Inferior parietal cortex (tissue), 1 donor: ENCODE measurements around the gene MAB21L4.

ENCODE experiments used
- DNase-seq: peaks from one replicate; pipeline ENCODE4 v3.0.0-alpha.2; 2016; ENCODE audit errors: extremely low spot score

MAB21L4 gene

DNA sequence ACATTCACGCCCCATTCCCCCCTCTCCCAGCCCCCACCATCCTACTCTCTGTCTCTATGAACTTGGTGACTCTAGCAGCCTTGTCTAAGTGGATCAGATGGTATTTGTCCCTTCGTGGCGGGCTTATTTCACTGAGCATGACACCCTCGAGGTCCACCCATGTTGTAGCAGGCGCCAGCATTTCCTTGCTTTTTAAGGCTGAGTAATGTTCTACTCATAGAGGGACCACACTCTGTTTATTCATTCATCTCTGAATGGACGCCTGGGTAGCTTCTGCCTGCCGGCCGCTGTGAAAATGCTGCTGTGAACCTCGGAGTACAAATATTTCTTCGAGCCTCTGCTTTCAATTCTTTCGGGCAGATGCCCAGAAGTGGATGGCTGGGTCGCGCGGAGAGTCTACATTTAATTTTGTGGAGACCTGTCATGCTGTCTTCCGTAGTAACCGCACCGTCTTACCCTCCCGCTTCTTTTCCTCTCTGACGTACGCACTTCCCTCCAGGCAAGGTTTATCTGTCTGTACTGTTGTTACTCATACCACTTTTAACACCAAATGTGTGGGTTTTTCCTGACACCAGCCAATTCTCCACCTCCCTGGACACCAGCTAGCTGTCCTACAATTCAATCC, 15.8 kb upstream of the MAB21L4 start:
- DNase-seq: no peak

DNA sequence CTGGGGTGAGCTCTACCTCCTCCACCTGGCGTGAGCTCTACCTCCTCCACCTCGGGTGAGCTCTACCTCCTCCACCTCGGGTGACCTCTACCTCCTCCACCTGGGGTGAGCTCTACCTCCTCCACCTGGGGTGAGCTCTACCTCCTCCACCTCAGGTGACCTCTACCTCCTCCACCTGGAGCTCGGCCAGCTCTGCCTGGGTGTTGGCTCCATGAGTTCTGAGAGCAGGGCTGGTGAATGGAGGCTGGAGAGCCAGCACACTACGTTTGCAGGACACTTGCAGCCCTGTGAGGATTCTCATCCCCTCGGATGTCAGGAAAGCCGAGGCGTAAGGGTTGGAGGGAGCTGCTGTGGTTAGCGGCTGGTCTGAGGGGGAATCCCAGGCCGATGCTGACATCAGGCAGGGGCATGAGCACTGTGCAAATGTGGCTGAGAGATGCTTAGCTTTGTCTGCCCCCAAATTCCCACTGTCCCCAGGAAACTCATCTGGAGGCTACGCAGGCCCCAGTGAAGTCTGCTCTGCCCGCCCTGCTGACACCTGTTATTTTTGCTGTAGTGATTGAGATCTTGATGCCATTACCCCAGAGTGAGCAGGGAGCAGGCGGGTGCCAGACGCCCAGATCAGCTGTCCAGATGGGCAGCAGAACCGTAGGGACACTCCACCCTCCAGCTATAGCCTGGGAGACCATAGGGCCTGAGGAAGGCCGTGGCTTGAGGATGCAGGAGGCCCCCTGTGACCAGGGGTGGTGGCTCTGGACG, 13.4 kb upstream of the MAB21L4 start:
- DNase-seq: no peak

DNA sequence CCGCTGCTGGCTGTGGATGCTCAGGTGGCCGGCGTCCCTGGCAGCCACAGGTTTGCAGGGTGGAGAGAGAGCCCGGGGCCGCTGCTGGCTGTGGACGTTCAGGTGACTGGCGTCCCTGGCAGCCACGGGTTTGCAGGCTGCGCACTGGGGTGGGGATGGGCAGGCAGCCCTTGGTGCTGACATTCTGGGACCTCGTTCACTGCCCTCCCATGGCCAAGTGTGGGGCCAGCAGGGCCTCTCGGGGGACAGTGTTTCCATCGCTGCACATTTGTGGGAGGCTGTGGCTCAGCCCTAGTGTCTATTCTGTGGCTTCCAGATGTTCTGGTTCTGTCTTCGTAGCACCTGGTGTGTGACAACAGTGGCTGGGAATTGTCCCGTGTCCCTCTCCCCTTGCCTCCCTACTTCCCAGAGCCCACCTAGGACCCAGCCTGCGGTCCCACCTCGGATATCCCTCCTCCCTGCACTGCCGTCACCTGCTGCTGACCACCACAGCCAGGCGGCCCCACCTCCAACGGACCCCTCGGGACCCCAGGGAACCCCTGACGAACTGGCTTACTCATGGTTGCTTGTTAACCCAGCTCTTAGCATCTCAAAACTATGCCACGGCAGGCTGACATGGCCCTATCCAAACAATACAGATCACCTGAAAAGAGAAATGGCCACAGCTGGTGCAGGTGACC, 11.1 kb upstream of the MAB21L4 start:
- DNase-seq: no peak

DNA sequence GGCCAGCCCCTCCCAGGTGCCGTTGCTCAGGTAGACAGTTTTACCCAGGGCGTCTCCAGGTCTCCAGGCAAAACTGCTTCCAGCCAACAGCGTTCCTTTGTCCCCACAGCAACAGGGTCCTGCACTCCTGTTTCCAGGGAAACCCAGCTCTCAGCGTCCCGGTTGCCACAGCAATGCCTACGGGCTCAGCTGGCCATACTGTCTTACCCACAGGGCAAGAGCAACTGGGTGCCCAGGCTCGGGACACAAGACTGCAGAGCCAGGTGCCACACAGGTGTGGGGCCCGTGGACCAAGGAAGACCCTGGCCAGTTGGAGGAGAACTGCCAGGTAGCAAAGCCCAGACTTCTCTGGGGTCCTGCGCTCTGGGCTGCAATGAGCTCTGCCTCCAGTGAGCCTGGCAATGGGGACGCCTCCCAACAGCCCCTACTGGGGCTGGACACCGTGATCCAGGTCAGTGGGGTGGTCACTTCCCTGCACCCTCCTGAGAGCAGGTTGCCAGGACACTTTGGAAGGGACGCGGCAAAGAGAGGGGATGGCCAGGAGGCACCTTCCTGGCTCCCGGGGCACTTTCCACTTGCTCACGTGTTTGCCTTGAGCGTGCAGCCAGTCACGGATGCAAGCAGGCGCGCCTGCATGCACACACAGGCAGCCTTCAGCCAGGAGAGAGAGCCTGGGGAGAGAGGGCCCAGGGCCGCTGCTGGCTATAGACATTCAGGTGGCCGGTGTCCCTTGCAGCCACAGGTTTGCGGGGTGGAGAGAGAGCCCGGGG, 10.4 kb upstream of the MAB21L4 start, which contains the start of gene CROCC2:
CROCC2 (plus strand) TSS at position 196 of the 770 bp plus-strand sequence; CDS start at position 374, 178 bp downstream.
- DNase-seq: no peak

DNA sequence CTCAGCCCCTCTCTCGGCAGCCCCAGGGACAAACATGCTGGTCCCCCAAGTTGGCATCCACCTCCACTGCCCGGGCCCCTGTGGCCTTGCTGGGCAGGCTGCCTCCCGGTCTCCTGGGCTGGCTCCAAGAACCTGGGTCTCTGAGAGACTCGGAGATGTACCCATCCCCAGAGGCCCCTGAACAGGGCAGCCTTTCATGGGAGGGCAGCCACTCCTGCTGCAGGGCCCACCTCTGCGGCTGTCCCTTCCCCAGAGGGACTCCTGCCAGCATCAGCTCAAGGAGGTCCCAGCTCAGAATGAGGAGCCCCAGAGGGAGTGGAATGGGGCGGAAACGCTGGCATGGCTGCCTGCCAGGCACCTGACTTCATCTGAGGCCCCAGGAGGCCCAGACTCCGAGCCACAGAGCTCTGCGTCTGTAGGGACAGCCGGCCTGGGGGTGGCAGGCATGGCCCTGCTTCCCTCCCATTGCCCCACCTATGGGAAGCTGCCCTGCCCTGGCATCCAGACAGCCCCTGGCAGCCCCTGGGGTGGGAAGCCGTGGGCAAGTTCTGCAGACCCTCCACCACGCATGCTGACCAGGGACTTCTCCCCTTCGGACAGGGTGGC, 9.3 kb upstream of the MAB21L4 start:
- DNase-seq: no peak

DNA sequence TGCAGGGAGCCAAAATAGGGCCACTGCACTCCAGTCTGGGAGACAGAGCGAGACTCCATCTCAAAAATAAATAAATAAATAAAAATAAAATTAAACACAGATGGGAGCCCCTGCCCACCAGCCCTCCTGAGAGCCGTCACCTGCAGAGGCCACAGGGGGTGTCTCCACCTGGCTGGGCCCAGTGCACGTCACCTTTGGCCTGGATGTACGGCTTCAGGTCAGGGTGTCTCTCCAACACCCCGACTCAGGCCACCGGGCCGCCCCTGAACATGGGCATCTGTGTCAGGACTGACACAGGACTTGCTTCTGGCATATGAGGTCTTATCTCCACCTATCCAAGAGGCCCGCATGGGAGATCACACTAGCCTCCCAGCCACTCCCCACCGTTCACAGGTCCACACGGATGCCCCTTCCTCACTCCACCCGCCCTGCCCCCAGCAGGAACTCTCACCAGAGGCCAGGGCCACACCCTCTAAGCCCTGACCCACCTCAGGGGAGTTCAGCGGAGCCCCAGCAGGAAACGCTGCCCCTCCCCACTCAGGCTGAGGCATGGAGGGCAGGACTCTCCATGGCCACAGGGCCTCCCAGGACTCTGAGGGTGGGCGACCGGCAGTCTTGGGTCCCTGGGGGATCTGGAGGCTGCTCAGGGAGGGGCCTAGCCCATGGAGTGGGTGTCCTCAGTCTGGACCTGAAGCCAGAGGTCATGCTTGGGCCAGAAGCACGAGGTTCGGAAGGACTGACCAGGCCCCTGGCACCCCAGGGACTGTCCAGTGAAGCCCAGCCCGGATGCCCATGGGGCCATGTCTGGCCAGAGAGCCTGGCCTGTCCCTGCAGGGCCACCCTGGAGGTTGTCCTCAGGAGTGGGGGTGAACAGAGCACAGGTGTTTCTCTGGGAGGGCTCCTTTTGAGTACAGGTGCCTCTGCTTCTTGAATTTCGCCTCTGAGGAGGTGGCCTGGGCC, 8.5 kb upstream of the MAB21L4 start:
- DNase-seq: no peak

DNA sequence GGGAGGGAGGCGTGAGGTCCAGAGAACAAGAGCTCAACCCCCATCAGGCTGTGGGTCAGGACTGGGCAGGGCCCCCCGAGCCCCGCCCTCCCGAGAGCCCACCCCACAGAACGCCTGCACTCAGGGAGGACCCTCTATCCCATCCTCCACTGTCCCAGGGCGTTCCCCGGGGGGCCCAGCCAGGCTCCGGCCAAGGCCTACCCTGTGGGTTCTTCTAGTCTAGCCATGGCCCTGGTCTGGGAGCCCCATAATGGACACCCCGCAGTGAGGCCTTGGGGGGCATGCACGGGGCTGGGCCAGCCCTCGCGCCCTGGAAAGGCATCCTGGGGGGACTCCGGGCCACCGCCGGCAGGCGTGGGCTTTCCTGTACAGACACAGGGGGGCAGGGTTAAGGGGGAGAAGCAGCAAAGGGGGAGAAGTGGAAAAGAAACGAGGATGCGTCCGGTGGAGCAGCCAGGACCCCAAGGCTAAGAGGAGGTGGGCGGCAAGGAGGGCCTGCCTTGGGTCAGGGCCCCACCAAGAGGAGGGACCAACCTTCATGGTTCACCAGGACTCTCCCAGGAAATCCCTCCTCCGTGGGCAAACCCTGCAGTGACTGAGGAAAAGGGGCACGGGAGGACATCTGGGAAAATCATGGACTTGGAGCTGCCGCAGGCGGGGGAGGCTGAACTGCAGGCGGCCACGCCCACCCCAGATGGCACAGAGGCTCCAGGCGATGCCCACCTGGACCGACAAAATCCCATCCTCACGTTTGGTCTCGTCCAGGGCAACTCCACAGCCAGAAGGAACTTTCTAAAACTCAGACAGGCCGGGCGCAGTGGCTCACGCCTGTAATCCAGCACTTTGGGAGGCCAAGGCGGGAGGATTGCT, 7.5 kb upstream of the MAB21L4 start:
- DNase-seq: no peak

DNA sequence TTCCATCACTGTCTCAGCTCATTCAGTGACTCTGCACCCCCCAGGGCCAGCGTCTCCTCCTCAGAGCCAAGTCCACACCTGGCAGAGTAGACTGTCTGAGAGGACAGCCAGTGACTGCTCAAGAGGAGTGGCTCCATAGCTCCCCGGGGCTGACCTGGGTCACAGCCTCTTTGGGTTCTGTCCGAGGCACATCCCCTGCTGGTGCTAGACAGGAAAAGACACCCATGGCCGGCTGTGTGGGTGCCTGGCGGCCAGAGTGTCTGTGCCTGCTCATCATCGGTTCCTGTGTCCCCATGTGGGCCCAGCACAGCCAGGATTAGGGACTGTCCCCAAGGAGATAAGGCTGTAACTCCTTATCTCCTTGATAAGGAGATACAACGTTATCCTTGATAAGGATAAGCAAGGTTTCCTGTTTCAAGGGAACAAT, 6.7 kb upstream of the MAB21L4 start:
- DNase-seq: no peak

DNA sequence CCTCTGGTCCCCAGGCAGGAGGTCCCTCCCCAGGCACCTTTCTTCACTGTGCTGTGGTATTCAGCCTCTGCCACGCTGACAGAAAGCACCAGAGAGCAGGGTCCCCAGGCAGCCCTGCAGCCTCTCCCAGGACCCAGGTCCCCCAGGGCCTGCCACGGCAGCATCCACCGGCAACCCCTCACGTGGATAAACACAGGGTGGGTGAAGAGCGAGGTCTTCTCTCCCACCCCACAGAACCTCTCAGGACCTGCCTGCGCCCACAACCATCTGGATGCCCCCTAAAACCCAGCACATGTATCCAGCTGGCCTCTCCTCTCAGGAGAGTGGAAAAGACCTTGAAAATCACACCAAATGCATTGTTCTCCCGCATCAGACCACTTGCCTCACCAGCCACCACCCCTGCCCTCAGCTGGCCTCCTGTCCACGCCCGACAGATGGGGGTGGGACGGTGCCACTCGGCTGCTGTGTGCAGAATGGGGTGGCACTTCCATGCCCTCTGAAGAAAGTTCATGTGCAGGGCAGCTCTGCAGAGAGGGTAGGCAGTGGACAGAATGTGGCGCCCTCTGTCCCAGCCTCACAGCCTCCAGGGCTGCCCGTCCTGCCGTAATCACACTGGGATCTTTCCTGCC, 6.1 kb upstream of the MAB21L4 start:
- DNase-seq: no peak

DNA sequence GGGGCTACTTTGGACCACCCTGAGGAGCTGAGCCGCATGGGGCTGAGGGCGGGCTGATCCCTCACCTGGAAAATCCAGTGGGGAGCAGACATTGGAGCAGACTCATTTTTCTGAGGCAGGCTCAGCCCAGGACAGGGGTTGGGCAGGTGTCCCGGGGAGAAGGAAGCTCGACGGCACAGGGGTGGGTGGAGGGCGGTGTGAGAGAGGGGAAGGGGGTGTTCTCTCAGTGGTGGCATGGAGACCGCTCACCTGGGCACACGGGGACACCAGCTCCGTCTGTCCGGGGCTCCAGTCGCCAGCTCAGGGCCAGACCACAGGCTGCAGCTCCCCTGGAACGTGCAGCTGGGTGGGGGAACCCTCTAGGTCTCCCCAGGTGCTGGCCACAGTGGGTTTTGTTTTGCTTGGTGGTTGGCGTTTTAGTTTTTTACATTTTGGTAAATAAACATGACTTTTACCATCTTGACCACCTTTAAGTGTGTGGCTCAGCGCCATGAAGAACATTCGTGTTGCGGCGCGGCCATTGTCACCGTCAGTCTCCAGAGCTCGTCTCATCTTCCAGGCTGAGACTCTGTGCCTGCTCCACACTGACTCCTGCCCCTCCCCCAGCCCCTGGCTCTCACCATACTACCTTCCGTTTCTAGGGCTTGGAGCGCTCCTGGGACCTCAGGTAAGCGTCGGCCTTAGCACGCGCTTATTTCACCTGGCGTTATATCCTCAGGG, 4.3 kb upstream of the MAB21L4 start:
- no peak for DNase-seq

DNA sequence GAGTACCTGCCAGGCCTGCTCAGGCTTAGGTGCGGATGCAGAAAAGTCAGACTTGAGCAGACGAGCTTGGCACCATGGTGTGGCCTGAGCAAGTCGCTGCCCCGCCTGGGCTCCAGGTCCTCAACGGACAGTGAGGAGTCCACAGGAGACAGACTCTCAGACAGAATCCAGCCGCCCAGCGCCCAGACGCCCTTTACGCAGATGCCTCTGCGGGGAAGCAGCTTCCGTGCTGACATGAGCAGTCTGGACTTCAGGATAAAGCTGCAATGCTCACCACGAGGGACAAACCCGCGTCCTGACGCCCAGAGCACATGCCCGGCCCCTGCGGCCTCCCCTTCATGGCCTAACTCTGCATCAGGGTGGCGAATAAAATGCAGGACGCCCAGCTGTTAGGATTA, 3.5 kb upstream of the MAB21L4 start:
- no peak for DNase-seq

DNA sequence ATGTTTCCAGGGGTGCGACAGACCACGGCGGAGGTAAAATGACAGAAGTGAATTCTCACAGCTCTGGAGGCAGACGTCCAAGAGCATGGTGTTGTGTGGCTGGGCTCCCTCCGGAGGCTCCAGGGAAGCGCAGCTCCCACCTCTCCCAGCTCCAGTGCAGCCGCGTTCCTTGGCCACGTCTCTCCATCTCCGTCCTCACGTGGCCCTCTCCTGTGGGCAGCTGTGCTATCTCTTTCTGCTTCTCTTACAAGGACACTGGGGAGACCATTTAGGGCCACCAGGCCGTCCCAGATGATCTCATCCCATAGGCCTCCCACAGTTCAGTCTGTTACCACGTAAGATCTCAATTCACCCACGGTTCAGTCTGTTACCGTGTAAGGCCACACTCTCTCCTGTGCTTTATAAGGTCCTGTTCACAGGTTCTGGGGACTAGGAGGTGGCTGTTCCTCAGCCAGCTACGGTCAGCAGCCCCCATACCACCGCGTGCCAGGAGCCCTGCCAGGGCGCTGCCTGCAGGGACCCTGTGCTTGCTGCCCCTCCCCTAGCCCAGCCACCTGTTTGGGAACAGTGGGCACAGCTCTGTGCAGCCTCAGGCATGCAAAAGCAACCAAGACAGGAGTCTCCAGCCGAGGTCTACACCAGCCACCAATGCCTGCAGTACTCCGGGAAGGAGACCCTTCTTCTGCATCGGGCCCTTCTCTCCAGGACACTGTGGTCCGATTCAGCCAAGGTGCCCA, 2.9 kb upstream of the MAB21L4 start:
- DNase-seq: peak; percentile 9

DNA sequence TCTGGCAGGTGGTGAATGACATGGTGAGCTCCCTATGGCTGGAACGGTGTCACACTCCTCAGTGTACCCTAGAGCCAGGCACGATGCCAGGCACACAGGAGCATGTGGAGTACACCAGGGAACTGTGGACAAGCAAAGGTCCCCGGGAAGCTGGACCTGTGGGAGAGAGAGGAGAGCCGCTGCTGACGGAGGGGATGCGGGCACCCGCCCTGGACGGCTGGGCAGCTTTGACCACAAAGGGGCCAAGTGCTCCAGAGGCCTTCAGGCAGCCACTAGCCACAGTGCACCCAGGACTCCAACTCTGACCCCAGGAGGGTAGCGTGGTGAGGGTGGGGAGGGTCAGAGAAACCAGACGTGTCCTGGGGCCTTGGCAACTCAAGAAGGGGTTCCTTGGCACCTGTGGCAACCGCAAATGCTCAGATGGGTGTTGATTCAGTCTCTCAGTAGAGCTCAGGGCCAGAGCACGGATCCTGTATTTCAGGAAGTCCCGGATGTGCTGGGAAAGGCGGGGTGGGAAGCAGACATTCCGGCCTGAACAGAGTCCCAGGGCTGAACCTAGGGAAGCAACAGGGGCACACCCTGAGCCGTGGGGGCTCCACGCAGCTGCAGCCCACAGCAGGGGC, 2.3 kb upstream of the MAB21L4 start:
- DNase-seq: peak; percentile 8

DNA sequence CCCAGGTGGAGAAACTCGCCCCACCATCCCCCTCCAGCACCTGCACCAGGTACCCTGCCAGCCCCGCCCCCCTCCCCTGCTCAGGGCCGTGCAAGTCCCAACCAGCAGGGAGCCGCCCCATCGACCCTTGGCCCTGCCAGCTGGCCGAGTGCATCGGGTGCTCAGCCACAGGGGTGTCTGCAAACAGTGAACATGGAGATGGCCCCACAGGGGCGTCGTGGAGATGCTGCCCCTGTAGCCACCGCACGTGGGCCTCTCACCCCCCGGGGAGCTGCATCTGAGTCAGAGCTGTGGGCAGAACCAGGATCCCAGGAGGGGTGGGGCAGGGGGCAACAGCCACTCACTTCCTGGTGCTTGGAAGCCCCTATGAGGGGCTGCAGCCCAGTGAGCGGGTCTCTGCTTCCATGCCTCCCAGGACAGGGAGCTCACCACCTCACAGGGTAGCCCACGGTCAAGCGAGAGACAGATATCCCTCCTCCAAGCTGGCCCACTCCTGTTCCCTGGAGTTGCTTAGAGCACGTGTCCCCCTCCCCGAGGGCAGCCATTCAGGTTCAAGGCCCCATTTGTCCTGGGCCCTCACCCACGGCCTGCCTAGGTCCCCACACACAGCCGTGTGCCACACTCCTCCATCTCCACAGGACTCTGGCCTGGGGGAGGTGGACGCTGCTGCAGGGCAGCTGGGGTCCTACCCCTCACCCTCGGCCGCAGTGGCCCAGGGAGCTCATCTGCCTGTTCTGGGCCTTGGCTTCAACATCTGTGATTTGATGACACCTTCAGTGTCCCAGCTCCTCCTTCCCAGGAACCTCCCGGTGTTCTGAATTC, 1.1 kb upstream of the MAB21L4 start:
- DNase-seq: no peak

DNA sequence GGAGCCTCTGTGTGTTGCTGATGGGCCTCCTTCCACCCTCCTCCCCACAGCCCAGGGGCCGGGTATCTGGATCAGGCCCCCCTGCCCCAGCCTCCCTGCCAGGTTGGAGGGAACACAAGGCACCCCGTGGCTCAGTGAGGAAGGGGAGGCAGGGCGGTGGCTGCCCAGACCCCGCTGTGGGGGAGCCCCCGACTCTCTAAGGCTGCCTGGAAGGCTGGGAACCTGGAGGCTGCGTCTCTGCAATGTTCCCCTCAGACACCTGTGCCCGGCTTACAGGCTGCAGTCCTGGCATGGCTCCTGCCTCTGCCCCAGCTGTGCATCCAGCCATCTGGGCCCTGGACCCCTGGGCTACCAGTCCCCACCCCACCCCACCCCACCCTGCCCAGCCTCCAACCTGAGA, 438 bp upstream of the MAB21L4 start:
- no peak for DNase-seq

DNA sequence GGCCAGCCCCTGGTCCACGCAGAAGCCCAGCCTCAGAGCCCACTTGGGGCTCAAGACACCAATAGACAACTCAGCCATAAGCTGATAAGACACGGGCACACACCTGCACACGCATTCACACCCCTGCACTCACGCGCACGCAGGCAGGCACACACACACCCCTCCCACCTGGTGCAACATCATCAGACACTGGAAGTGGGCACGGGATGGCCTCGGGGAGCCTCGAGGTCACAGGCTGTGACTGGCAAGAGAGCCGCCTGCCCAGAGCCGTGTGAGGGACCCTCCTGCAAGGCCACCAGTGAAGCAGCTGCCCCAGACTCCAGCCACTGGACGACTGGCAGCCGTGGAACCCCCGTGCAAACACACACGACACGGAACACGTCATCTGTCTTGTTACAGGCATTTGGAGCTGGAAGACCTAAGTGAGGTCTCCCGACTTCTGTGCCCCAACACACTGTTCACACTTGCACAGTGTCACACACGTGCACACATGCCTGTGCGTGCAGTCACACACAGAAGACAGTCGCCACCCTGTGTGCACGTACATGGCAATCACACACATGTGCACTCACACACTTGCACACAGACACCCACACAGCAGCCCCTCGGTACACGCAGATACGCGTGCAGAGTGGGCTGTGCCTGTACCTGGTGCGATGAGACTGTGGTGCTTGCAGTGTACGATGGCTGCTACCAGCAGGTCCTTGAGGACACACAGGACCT, 959 bp downstream of the MAB21L4 start:
- DNase-seq: no peak
